SHP77 treated with DMSO at 0.1 percent for 48 hours (cell line): Measurements from ENCODE around the gene ZNF728.
"Not testable (repeated sequence)": the region's sequence is repeated elsewhere in the genome, so short reads cannot be mapped to it uniquely, and the experiment has no call there.

Experiments
- DNase-seq: peaks from one replicate; lab custom pipeline; 2025; lab: John Stamatoyannopoulos, UW

The ZNF728 gene

GRCh38 chr19:23002690-23003422 lies at the start of gene ZNF728:
Gene ZNF728 (minus strand): TSS chr19:23003176. CDS start chr19:23003030, 146 bp downstream.
- no peak for DNase-seq

GRCh38 chr19:23052349-23052748 lies 49.4 kb upstream of the ZNF728 start:
- no peak for DNase-seq

- DNase-seq: no peak
Observed at GRCh38 chr19:23049256-23049655, 46.3 kb upstream of the ZNF728 start.

GRCh38 chr19:23046743-23047142 lies 43.8 kb upstream of the ZNF728 start:
- no peak for DNase-seq

GRCh38 chr19:23033721-23034120 lies 30.7 kb upstream of the ZNF728 start:
- DNase-seq: no peak

GRCh38 chr19:23015660-23016059 lies 12.7 kb upstream of the ZNF728 start:
- DNase-seq: no peak

- not testable (repeated sequence) for DNase-seq
Observed at GRCh38 chr19:22994957-22995356, 8.0 kb downstream of the ZNF728 start.

- no peak for DNase-seq
Observed at GRCh38 chr19:22976248-22976647, 26.7 kb downstream of the ZNF728 start.

GRCh38 chr19:22975546-22976136 lies 27.3 kb downstream of the ZNF728 start:
- not testable (repeated sequence) for DNase-seq

DNA sequence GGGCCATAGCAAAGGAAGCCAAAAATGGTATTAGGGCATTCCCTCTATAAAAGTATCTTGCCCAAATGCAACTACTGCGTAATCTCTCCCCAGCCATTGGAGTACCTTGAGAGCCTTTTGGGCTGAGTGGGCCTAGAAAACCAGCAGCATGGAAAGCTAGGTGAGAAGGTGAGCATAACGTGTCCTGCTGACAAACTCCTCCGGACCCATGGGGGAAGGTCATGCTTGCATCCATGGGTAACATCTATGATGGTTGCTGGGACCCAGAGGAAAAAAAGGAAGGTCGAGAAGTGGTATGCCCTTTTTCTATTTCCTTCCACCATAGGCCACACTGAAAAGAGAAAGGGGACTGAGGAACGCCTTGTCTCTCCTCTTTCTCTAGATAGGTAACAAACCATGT lies 57.4 kb downstream of the ZNF728 start:
- DNase-seq: no peak

- DNase-seq: no peak
Observed at GRCh38 chr19:22935151-22935550, 67.8 kb downstream of the ZNF728 start.

DNA sequence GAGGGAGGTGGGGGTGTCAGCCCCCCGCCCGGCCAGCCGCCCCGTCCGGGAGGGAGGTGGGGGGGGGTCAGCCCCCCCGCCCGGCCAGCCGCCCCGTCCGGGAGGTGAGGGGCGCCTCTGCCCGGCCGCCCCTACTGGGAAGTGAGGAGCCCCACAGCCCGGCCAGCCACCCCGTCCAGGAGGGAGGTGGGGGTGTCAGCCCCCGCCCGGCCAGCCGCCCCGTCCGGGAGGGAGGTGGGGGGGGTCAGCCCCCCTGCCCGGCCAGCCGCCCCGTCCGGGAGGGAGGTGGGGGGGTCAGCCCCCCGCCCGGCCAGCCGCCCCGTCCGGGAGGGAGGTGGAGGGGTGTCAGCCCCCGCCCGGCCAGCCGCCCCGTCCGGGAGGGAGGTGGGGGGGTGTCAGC lies 75.4 kb downstream of the ZNF728 start:
- not testable (repeated sequence) for DNase-seq

- DNase-seq: not testable (repeated sequence)
Observed at GRCh38 chr19:22925181-22925580, 77.8 kb downstream of the ZNF728 start.
